ENCODE data around the gene KIF27. TPM values are rescaled to one million over a fixed set of nuclear protein-coding genes. Genes with fewer than 3 reads are reported as not detected.
A peak's percentile ranks its signal among the peaks of the same experiment; 100 is the strongest.

Gene KIF27
- total RNA-seq, 3 donors from 2014 or later (not counting 1 experiment from before 2014, with no cell fraction given): 4.0 to 7.7 (median 4.6) TPM

DNA sequence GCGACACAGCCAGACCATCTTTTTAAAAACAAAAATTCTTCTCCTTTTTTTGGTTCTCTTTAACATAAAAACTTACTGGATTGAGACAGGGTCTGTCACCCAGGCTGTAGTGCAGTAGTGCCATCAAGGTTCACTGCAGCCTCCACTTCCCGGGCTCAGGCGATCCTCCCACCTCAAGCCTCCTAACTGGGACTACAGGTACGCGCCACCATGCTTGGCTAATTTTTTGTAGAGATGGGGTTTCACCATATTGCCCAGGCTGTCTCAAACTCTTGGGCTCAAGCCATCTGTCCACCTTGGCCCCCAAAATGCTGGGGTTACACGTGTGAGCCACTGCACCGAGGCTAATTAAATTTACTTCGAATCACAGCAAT lies 45.0 kb upstream of the KIF27 start:
- H3K36me3 ChIP-seq (ENCODE audit: control insufficient read depth, insufficient read depth, low read length): peaks cover 46% of the 10 kb centered on the region
- Mint-ChIP-seq H3K27ac (peak overlapping the region; percentile 55 to 78), H3K27me3 (ENCODE audit: low read depth in 2 of 2) (no peaks in the 10 kb centered on the region), H3K36me3 (peaks cover 34% of the 10 kb centered on the region), H3K4me1 (peaks cover 19 to 51% of the 10 kb centered on the region in 2 donors), H3K9me3 (no peaks in the 10 kb centered on the region), H3K4me3 (no peak overlapping the region)
- no peaks in the 10 kb centered on the region for H3K4me1 ChIP-seq (ENCODE audit: control insufficient read depth, insufficient read depth, low read length)
- no peaks in the 10 kb centered on the region for H3K27me3 ChIP-seq (ENCODE audit: control insufficient read depth, insufficient read depth, low read length)
- WGBS (ENCODE audit: insufficient coverage): 98% methylated on average over 8 of the region's 8 CpGs
- TF ChIP-seq, protein P1, sequence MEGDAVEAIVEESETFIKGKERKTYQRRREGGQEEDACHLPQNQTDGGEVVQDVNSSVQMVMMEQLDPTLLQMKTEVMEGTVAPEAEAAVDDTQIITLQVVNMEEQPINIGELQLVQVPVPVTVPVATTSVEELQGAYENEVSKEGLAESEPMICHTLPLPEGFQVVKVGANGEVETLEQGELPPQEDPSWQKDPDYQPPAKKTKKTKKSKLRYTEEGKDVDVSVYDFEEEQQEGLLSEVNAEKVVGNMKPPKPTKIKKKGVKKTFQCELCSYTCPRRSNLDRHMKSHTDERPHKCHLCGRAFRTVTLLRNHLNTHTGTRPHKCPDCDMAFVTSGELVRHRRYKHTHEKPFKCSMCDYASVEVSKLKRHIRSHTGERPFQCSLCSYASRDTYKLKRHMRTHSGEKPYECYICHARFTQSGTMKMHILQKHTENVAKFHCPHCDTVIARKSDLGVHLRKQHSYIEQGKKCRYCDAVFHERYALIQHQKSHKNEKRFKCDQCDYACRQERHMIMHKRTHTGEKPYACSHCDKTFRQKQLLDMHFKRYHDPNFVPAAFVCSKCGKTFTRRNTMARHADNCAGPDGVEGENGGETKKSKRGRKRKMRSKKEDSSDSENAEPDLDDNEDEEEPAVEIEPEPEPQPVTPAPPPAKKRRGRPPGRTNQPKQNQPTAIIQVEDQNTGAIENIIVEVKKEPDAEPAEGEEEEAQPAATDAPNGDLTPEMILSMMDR (IDR thresholded peaks at IDR 0.05): no peak
- ATAC-seq (peak in 1 of 3 donors; percentile 19), DNase-seq (no peak)
- no peaks in the 10 kb centered on the region for H3K9me3 ChIP-seq (ENCODE audit: control insufficient read depth, insufficient read depth, low read length)
- intact Hi-C loops (cut with micrococcal nuclease): no loop called here
- H3K27ac ChIP-seq (ENCODE audit: low read length): no peak overlapping the region
- no peak overlapping the region for H3K4me3 ChIP-seq (ENCODE audit: low read length)

DNA sequence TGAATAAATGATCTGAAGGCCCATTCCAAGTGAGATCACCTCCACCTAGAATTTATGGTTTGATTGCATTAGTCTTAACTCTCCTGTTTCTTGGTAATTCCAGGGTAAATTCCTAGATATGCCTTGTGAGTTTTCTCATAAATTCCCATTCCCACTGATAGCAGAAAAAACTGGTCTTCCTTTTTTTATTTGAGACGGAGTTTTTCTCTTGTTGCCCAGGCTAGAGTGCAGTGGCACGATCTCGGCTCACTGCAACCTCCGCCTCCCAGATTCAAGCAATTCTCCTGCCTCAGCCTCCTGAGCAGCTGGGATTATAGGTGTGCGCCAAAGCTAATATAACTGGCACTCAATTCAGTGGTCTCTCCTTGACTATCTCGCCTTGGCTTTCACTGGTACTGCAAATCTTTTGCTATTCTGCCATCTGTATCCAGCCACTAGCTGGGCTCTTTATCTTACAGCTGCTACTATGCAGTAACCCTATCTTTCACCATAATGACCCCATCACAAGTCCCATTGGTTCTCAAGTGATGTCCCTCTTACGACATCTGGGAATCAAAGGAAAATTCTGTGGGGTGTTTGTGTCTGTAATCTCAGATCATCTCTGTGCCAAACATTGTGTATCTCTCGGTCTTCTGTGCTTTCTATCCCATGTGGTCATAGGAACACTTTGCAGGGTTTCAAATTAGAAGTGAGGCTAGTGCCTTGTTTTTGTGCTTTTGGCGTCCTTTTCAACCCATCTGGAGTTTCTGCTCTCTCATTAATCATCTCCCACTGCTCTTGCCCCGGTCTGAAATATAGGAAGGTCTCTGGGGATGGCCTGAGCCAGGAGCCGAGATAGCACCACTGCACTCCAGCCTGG lies 44.3 kb upstream of the KIF27 start:
- no peaks in the 10 kb centered on the region for H3K27me3 Mint-ChIP-seq (ENCODE audit: low read depth in 2 of 2)
- peaks cover 19 to 46% of the 10 kb centered on the region in 2 donors for H3K4me1 Mint-ChIP-seq
- 92% methylated on average over 11 of the region's 11 CpGs for WGBS (ENCODE audit: insufficient coverage)
- no peak for DNase-seq
- H3K27ac ChIP-seq (ENCODE audit: low read length): no peak overlapping the region
- H3K4me3 Mint-ChIP-seq: peak overlapping the region; percentile 10
- peak in 1 of 3 donors; percentile 18 for ATAC-seq
- H3K9me3 ChIP-seq (ENCODE audit: control insufficient read depth, insufficient read depth, low read length): no peaks in the 10 kb centered on the region
- peaks cover 29% of the 10 kb centered on the region for H3K36me3 Mint-ChIP-seq
- no peaks in the 10 kb centered on the region for H3K4me1 ChIP-seq (ENCODE audit: control insufficient read depth, insufficient read depth, low read length)
- H3K27ac Mint-ChIP-seq: peak overlapping the region; percentile 55 to 78
- H3K36me3 ChIP-seq (ENCODE audit: control insufficient read depth, insufficient read depth, low read length): peaks cover 40% of the 10 kb centered on the region
- H3K27me3 ChIP-seq (ENCODE audit: control insufficient read depth, insufficient read depth, low read length): no peaks in the 10 kb centered on the region
- no peak overlapping the region for H3K4me3 ChIP-seq (ENCODE audit: low read length)
- TF ChIP-seq, protein P1 (IDR thresholded peaks at IDR 0.05): no peak
- intact Hi-C loops (cut with micrococcal nuclease): no loop called here
- no peaks in the 10 kb centered on the region for H3K9me3 Mint-ChIP-seq

DNA sequence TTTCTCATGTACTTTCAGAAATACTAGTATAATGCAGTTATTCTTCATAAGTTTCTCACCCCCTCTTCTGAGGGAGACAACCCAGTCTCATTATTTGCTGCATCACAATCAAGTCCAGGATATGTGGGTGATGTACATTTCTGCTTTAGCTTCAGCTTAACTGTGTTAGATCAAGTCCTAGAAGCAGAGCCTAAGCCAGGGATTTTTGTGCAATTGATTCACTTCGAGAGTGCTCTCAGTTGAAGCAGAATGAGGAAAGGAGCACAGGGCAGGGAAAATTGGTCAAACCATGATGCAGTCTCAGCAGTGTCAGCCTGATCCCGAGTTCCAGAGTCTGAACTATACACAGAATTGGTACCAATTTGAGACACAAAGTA lies 43.7 kb upstream of the KIF27 start:
- Histone ChIP-seq H3K4me1 (ENCODE audit: control insufficient read depth, insufficient read depth, low read length) (no peaks in the 10 kb centered on the region), H3K27me3 (ENCODE audit: control insufficient read depth, insufficient read depth, low read length) (no peaks in the 10 kb centered on the region), H3K27ac (ENCODE audit: low read length) (no peak overlapping the region), H3K4me3 (ENCODE audit: low read length) (no peak overlapping the region), H3K36me3 (ENCODE audit: control insufficient read depth, insufficient read depth, low read length) (peaks cover 34% of the 10 kb centered on the region), H3K9me3 (ENCODE audit: control insufficient read depth, insufficient read depth, low read length) (no peaks in the 10 kb centered on the region)
- DNase-seq (no peak), ATAC-seq (peak in 1 of 3 donors; percentile 17)
- TF ChIP-seq, protein P1 (IDR thresholded peaks at IDR 0.05): no peak
- intact Hi-C loops (cut with micrococcal nuclease): no loop called here
- Mint-ChIP-seq H3K36me3 (peaks cover 23% of the 10 kb centered on the region), H3K27me3 (ENCODE audit: low read depth in 2 of 2) (no peaks in the 10 kb centered on the region), H3K27ac (peak overlapping the region; percentile 55 to 78), H3K4me1 (peaks cover 15 to 39% of the 10 kb centered on the region in 2 donors), H3K9me3 (no peaks in the 10 kb centered on the region), H3K4me3 (peak overlapping the region; percentile 42)
- WGBS (ENCODE audit: insufficient coverage): 81% methylated on average over 2 of the region's 2 CpGs

Measured in natural killer cell (primary cell).